Chondrocyte (in vitro differentiated cells): ENCODE results near the gene RGS1. TPM values are rescaled to one million over a fixed set of nuclear protein-coding genes. Genes with fewer than 3 reads are reported as not detected.

Source experiments
- DNase-seq: peaks from one replicate; pipeline ENCODE4 v3.0.0; 2021; ENCODE audit warnings: mixed read lengths, low spot score
- H3K27ac Mint-ChIP-seq: one replicate; pipeline ENCODE4 v1.8.0; 2021; ENCODE audit warnings: mild to moderate bottlenecking, moderate library complexity, mixed read lengths; ENCODE audit not compliant: unreplicated experiment
- H3K27me3 Mint-ChIP-seq: 2 replicates; pipeline ENCODE4 v1.8.0; 2021; ENCODE audit warnings: low read depth, mixed read lengths
- H3K36me3 Mint-ChIP-seq: 2 replicates; pipeline ENCODE4 v1.8.0; 2021; ENCODE audit warnings: low read depth, mixed read lengths
- H3K4me1 Mint-ChIP-seq: 2 replicates; pipeline ENCODE4 v1.8.0; 2021; ENCODE audit warnings: low read depth, mild to moderate bottlenecking, mixed read lengths
- H3K4me3 Mint-ChIP-seq: one replicate; pipeline ENCODE4 v1.8.0; 2021; ENCODE audit warnings: mild to moderate bottlenecking, moderate library complexity, mixed read lengths; ENCODE audit not compliant: unreplicated experiment
- H3K9me3 Mint-ChIP-seq: 2 replicates; pipeline ENCODE4 v1.8.0; 2021; ENCODE audit warnings: low read depth, mixed read lengths
- long read RNA-seq: library from polyadenylated mRNA; stranded (forward); transcript quantifications from one replicate; pipeline ENCODE4 v2.0.0, GENCODE V29; 2021
- total RNA-seq: library from RNA; stranded (reverse); gene quantifications from 3 replicates; pipeline ENCODE4 v1.2.1, GENCODE V29; 2021
- TF ChIP-seq, protein P1 (sequence below): fragments of 200-600 bp; sonication (generic); IDR thresholded peaks from 2 replicates; pipeline ENCODE4 v1.5.0; 2021; ENCODE audit warnings: antibody characterized with exemption, mild to moderate bottlenecking, moderate library complexity

The RGS1 gene, protein sequence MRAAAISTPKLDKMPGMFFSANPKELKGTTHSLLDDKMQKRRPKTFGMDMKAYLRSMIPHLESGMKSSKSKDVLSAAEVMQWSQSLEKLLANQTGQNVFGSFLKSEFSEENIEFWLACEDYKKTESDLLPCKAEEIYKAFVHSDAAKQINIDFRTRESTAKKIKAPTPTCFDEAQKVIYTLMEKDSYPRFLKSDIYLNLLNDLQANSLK
- not detected in 3 replicates for total RNA-seq
- long read RNA-seq, result 0 reads

DNA sequence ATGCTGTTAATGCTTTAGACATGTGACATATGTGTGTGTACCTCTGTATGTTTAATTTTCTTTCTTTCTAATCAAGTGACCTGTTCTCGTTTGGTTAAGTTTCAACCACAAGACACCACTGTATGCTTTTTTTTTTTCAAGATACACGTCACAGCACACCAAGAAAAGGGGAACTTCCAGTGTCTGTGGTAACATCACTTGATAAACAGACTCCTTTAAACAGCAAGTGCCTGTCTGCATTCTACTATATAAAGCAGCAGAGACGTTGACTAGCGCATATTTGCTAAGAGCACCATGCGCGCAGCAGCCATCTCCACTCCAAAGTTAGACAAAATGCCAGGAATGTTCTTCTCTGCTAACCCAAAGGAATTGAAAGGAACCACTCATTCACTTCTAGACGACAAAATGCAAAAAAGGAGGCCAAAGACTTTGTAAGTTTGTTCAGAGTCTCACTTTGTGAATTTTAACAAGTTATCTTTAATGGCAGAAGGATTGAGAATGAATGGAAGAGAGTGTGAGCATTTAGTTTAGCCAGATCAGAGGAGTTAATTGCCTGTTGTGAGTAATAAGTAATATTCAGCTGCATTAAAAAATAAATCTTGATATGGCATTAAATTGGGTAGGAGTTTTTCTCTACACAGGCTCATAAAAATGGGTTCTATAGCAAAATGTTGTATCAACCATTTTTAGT is at the start of gene RGS1:
RGS1 (plus strand) TSS at position 275 of the 691 bp plus-strand sequence; CDS start at position 295, 20 bp downstream.
- Mint-ChIP-seq H3K36me3 (no peaks in the 10 kb centered on the region), H3K27me3 (no peaks in the 10 kb centered on the region), H3K4me1 (peaks cover 22% of the 10 kb centered on the region), H3K9me3 (peaks cover 5% of the 10 kb centered on the region), H3K4me3 (no peak within 1 kb of the TSS), H3K27ac (no peak within 1 kb of the TSS)
- TF ChIP-seq, protein P1, sequence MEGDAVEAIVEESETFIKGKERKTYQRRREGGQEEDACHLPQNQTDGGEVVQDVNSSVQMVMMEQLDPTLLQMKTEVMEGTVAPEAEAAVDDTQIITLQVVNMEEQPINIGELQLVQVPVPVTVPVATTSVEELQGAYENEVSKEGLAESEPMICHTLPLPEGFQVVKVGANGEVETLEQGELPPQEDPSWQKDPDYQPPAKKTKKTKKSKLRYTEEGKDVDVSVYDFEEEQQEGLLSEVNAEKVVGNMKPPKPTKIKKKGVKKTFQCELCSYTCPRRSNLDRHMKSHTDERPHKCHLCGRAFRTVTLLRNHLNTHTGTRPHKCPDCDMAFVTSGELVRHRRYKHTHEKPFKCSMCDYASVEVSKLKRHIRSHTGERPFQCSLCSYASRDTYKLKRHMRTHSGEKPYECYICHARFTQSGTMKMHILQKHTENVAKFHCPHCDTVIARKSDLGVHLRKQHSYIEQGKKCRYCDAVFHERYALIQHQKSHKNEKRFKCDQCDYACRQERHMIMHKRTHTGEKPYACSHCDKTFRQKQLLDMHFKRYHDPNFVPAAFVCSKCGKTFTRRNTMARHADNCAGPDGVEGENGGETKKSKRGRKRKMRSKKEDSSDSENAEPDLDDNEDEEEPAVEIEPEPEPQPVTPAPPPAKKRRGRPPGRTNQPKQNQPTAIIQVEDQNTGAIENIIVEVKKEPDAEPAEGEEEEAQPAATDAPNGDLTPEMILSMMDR, result no peak
- no peak for DNase-seq

DNA sequence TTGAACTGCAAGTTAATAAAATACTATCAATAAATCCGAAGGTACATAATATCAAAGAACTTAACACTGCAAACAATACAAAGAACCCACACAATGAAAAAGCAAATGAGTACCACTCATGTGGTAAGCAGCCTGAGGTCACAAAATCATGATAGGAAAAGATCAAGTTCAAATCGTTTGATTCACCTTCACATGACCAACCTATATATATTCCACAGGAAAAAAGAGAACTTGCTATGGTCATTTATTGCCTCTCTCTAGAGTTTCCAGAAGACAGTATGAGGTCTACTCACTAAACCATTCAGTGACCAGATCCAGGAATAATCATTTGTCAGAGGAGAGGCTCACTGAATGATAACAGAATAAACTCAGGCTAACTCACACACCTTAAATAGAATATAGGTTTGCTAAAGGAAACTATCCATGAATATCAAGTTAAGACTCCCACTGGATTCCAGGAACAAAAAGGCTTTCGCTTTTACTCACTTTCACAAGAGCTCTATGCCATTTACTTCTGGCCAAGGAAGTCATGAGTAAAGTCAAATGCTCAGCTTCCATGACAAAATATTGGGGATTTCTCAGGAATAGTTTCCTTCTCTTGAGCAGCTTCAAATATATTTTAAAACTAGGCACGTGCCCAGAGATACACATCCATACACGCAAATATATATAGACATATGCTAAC is 48.3 kb upstream of the RGS1 start:
- no peak overlapping the region for H3K27ac Mint-ChIP-seq
- DNase-seq, result no peak
- H3K9me3 Mint-ChIP-seq, result peaks cover 13% of the 10 kb centered on the region
- H3K36me3 Mint-ChIP-seq, result peaks cover 2% of the 10 kb centered on the region
- H3K27me3 Mint-ChIP-seq, result no peaks in the 10 kb centered on the region
- no peak overlapping the region for H3K4me3 Mint-ChIP-seq
- TF ChIP-seq, protein P1, result no peak
- peaks cover 79% of the 10 kb centered on the region for H3K4me1 Mint-ChIP-seq

DNA sequence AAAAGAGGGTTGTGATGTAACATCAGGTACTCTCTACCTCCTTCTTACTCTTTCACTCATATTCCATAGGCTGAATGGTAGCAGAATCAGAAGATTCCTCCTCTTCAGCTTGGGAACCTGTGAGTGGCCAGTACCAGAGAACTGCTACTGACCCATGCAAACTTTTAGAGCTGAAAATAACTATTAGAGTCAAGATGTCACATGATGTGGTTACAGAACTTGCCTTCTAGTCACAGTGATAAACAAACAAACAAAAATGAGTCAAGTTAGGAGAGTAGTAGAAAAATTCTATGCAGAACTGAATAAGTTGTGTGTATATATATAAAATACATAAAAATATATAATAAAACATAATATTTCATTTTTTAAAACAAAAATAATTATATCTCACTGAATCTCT is 47.6 kb upstream of the RGS1 start:
- Mint-ChIP-seq H3K4me3 (no peak overlapping the region), H3K27me3 (no peaks in the 10 kb centered on the region), H3K9me3 (peaks cover 15% of the 10 kb centered on the region), H3K4me1 (peaks cover 72% of the 10 kb centered on the region), H3K36me3 (peaks cover 2% of the 10 kb centered on the region), H3K27ac (no peak overlapping the region)
- DNase-seq, result no peak
- TF ChIP-seq, protein P1, result no peak

DNA sequence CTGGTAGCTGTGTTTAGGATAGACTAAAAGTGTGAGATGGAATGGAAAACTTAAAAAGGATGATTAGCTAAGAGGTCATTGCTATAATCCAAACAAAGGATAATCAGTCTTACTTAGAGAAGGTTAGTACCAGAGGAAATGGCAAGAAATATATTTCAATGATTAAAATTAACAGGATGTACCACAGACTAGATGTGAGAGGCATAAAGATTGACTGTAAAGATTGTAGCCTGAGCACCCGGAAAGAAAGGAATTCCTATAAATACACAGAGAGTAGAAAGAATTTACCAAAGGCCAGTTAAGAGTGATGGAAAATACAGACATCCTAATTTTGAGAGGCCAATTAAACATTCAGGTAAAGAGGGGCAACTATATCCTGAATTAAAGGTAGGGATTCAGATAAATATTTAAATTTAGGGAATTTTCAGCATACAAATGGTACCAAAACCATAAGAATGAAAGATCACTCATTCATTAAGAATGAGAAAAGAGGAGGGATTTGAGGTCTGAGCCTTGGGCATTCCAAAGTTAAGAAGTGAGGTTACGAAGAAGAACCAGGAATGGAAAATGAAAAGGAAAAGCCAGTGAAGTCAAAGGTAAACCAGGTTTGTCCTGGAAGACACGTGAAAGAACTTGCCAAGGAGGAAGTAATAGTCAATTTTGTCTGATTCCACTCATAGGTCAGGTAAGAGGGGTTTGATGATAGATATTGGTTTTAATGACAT is 46.4 kb upstream of the RGS1 start:
- Mint-ChIP-seq H3K9me3 (peaks cover 15% of the 10 kb centered on the region), H3K27me3 (no peaks in the 10 kb centered on the region), H3K27ac (peak overlapping the region; percentile 81), H3K4me3 (no peak overlapping the region), H3K4me1 (peaks cover 70% of the 10 kb centered on the region), H3K36me3 (peaks cover 2% of the 10 kb centered on the region)
- TF ChIP-seq, protein P1, result no peak
- no peak for DNase-seq

DNA sequence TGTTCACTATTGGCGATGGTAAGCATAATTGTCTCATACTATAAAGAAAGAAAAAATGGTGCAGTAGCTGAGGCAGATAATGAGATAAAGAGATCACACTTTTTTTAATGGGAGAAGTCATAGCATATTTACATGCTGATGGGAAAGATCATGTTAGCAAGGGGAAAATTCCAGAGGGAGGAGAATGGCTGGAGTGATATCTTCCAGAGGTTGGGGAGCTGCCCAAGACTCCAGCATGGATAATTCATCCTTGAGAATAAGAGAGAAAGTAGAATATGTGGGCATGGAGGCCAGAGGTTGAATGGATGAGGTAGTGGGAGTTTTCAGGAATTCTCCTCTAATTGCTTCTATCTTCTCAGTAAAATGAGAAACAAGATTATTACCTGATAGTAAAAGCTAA is 45.8 kb upstream of the RGS1 start:
- TF ChIP-seq, protein P1, result no peak
- H3K27me3 Mint-ChIP-seq, result no peaks in the 10 kb centered on the region
- peaks cover 15% of the 10 kb centered on the region for H3K9me3 Mint-ChIP-seq
- H3K27ac Mint-ChIP-seq, result peak overlapping the region; percentile 81
- peaks cover 70% of the 10 kb centered on the region for H3K4me1 Mint-ChIP-seq
- peaks cover 2% of the 10 kb centered on the region for H3K36me3 Mint-ChIP-seq
- DNase-seq, result no peak
- no peak overlapping the region for H3K4me3 Mint-ChIP-seq
